GM19455 (cell line): ENCODE measurements around the gene IL4.
"Not testable (repeated sequence)": the region's sequence is repeated elsewhere in the genome, so short reads cannot be mapped to it uniquely, and the experiment has no call there.

Experiments
- ATAC-seq: cut with Tn5 transposase; IDR thresholded peaks from one replicate; pipeline ENCODE4 v1.9.1; 2021; ENCODE audit not compliant: unreplicated experiment

Gene IL4

DNA sequence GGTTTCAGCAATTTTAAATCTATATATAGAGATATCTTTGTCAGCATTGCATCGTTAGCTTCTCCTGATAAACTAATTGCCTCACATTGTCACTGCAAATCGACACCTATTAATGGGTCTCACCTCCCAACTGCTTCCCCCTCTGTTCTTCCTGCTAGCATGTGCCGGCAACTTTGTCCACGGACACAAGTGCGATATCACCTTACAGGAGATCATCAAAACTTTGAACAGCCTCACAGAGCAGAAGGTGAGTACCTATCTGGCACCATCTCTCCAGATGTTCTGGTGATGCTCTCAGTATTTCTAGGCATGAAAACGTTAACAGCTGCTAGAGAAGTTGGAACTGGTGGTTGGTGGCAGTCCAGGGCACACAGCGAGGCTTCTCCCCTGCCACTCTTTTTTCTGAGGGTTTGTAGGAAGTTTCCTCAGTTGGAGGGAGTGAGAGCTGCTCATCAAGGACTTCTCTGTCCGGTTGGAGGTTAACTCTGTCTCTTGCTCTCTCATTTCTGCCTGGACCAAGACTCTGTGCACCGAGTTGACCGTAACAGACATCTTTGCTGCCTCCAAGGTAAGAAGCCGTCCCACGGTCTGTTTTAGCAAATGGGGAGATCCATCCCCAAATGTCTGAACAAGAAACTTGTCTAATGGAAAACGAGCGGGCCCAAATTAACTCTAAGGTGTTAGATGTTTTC is at the start of gene IL4:
Gene IL4 (plus strand): TSS at position 51 of the 692 bp plus-strand sequence. CDS start 62 bp downstream, at position 113.
- ATAC-seq: no peak

DNA sequence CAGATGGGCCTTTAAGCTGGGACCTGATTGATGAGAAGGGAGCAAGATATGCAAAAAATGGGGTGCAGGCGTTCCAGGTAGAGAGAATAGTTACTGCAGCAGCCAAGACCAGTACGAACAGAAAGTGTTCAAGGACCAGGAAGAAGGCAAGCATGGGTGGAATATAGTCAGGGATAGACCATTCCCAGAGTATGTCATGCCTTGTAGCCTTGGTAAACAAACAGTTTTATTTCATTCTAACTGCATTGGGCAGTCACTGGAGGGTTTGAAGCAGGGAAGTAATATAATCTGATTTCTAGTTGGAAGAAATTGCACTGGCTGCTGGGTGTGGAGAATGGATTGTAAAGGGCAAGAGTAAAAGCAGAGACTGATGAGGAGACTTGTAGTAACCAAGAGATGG is 46.3 kb upstream of the IL4 start:
- no peak for ATAC-seq

DNA sequence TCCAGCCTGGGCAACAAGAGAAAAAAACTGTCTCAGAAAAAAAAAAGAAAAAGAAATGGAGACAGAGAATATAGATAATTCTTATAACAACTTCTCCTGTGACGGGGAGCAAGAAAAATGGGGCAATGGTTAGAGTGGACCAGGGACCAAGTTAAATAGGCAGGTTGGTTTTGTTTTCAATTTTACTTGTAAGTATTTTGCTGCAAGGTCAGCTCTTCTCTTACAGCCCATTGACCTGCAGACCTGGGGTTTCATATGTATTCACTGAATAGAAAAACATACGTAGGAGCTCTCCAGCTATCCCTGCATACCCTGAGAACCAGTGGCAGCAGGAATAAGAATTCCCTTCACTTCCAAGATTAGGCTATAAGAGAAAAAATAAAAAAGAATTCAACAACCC is 45.0 kb upstream of the IL4 start:
- ATAC-seq: no peak

DNA sequence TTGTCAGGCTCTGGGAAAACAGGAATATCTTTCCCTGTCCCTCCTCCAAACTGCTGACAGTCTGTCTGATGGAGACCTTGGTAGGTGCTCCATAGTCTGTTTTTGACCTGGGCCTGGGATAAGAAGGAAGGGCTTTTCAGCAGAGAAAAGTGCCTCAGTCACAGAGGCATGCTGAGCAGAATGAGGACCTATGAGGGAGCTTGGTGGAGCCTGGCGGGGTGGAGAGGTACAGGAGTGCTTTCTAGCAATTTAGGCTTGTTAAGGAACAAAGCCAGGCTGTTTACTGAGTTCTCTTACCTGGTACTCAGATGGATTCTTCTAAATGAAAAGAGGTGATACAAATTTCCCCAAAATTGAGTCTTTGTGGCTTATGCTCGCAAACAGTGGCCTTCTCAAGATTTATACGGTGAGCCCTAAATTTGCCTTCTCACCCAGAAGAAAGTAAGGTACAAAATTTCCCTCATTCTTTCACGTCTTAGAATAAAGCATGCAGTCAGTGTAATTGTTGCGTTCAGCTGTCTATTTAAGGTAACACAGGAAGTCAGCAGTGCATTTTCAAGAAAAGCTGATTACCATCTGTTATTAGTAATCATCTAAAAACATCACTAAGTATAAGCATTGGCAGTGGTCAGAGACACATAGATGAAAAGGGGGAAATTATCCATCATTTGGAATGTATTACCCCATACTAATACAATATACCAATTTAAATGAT is 44.4 kb upstream of the IL4 start:
- peak; percentile 73 for ATAC-seq

DNA sequence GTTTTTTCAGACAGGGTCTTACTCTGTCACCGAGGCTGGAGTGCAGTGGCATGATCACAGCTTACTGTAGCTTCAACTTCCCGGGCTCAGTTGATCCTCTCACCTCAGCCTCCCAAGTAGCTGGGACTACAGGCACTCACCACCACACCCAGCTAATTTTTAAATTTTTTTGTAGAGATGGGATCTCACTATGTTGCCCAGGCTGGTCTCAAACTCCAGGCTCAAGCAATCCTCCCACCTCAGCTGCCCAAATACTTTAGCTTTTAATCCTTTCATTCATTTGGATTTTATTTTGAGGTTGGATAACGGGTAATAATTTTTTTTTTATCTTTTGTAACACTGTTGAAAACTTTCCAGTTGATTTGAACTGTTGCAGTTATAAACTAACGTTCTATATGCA is 40.2 kb upstream of the IL4 start:
- ATAC-seq: not testable (repeated sequence)

DNA sequence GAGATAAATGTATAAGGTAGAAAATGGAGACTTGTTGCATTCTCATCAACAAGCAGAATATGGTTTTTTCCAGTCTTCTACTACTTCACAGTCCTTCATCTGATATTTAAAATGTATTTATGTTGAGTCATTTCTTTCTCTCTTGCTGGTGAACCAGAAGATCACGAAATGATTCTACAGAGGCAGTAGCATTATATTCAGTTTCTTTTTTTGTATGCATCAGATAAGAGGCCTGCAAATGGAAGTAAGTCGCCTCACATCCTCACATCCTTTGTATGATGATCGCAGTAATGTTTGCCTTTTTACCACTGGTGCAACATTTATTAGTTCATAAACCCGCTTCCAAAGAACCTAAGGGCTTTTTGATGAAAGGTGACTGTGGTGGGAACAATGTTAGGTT is 37.9 kb upstream of the IL4 start:
- ATAC-seq: peak; percentile 45

DNA sequence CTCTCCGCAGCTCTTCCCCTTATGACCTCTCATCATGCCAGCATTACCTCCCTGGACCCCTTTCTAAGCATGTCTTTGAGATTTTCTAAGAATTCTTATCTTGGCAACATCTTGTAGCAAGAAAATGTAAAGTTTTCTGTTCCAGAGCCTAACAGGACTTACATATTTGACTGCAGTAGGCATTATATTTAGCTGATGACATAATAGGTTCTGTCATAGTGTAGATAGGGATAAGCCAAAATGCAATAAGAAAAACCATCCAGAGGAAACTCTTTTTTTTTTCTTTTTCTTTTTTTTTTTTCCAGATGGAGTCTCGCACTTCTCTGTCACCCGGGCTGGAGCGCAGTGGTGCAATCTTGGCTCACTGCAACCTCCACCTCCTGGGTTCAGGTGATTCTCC is 36.5 kb upstream of the IL4 start:
- ATAC-seq: no peak

DNA sequence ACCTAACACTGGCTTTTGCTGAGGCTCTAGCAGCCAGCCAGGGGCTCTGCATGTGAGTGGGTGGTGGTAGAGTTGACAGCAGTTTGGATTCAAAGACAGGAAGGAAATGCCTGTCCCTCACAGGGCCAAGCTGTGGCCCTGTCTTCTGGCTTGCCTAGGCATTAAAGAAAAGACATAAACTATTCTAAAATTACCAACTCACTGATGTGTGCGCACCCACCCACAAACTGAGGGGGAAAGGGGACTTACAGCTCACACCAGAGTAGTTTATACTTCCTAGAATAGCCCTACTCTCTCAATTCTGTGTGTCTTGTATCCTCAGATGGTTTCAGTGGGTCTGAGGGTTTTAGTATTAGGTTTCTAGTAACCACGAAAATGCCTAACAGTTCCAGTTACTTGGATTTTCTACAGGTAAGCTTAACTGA is 34.1 kb upstream of the IL4 start:
- ATAC-seq: peak; percentile 65

DNA sequence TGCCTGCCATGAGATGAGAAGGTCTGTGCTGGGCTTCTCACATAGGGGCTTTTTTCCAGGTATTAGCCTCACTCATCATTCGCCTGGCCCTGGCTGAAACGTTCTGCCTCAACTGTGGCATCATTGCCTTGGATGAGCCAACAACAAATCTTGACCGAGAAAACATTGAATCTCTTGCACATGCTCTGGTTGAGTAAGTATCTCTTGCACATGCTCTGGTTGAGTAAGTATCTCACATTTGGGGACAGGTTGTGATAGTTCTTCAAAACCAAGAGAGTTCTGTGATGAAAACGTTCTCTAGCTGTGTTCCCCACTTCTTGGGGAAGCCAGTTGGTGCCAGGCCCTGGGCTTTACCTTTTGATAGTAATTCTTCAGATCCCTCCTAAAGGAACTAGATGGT is 33.2 kb upstream of the IL4 start:
- no peak for ATAC-seq

DNA sequence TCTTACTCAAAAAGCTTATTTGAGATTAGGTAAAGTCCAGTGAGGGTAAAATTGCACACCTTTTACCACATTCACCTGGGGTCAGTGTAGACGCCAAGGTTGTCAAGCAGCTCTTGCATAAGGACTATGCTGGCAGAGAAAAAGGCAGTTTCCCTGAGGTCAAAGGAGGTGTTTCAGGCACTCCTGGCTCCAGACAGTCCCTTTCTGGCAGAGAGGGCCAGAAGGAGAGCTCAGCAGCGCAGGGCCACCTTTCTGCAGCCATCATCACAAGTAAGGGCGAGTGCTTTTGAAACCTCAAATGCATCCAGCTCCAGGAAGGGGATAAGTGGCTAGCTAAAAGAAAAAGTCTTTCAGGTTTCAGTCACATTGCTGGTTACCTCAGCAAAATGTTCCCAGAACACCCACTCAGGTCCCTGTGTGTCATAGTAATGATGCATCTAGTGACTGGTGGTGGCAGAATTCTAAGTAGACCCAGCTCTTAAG is 32.5 kb upstream of the IL4 start:
- peak; percentile 49 for ATAC-seq

DNA sequence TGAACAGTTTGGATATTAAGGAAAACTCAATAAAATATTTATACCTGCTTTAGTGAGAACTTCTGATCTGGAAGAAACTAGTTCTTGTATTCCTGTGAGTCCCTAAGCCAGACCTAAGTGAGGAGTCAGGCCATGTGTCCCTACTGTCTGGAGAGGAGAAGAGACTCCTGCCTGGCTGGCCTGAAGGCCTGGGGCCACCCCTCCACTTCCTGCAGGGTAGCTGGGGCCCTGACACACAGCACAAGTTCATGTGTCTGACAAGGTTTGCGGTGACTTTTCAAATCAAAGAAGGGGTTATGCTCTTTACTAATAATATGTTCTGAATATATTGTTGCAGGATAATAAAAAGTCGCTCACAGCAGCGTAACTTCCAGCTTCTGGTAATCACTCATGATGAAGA is 31.9 kb upstream of the IL4 start:
- ATAC-seq: no peak

DNA sequence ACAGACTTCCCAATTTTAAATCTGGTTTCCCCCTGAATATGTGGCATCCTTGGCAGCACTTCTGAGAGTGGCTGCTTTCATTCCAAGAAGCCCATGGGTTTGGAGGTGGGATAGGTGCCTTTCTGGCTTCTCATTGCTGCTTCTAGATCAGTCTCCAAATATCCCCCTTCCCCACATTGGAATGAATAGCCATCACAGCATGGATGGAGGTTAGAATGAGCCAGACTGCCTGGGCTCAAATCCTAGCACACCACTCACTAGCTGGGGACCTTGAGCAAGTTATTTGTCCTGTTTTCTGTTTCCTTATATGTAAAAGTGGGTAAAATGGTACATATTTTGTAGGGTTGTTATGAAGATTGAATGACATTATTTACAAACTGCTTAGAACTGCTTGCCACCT is 29.6 kb upstream of the IL4 start:
- no peak for ATAC-seq

DNA sequence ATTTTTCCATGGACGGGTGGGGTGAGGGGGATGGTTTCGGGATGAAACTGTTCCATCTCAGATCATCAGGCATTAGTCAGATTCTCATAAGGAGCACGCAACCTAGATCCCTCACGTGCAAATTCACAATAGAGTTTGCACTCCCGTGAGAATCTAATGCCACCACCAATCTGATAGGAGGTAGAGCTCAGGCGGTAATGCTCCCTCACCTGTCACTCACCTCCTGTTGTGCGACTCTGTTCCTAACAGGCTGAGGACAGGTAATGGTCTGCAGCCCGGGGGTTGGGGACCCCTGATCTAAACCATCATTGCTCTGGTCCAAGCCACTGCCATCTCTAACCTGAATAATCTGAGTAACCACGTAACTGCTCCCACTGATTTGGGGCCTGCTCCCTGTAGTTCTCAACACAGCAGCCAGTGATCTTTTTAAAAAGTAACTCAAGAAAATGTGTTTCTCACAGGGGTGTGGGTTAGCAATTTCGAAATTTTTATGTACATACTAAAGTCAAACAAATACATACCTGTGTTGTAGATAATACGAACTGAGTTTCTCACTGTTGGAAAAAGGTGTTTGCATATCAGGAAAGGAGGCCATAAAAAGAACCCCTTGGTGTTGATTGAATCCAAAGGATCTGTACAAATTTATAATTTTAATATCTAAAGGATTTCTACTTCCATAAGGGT is 27.1 kb upstream of the IL4 start:
- no peak for ATAC-seq

DNA sequence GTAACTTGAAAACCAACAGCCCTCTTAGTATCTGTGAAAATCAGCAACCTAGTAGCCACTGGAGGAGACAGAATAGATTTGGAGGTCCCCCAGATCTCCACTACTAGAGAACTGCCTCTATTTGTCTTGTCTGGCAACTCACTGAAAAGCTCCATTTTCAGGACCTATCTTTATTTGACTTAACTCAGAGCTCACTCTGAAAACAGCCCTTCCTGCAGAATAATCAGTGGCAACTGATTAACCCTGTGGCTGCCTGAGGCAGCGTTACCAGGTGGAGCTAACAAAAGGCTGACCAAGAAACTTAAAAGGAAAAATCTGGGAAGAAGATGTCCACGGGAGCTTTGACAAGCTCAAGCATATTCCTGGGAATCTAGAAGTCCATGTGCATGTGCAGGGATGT is 26.3 kb upstream of the IL4 start:
- no peak for ATAC-seq

DNA sequence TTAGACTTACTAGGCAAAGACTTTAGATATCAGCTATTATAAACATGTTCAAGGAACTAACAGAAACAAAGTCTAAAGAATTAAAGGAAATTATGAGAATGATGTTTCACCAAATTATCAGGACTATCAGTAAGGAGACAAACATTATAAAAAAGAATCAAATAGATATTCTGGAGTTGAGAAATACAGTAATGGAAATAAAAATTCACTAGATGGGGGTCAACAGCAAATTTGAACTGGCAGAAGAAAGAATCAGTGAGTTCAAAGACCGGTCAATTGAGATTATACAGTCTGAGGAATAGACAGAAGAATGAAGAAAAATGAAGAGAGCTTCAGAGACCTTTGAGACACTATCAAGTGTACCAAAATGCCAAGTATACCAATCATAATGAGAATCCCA is 25.4 kb upstream of the IL4 start:
- no peak for ATAC-seq

DNA sequence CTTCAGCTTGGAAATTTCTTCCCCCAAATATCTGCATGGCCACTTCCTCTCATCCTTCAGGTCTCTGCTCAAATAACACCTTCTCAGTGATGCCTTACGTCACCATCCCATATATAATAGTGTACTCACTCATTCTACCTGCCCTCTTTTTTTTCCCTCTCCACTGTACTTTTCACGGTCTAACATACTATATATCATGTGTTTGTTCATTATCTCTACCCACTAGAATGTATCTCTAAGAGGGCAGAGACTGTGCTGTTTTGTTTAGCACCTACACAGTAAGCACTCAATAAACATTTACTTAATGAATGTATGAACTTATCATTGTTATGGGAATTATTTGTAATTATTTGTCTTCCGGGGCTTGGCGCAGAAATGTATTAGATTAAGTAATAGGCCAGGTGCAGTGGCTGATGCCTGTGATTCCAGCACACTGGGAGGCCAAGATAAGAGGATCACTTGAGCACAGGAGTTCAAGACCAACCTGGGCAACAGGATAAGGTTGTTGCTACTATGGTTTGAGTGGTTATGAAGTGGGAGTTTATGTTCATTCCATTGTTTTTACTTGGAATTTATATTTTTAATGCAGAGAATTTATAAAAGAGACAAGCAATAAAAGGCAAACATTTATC is 21.8 kb upstream of the IL4 start:
- no peak for ATAC-seq

DNA sequence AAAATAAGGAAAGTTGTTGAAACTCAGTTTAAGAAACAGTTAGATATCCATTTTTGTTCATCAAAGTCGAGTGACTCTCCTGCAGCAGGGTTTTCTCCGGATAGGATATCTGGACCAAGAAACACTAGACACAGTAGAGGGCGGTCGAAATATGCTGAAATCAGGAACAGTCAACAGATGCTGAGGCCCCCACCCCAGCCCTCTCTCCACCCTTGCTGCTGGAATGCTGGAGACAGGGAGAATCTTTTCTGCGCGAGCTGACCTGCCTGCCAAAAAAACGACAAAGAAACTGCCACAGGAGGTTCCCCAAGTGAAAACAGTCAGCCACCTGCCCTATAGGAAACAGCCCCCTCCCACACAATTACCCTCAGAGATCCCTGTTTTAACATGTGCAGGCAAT is 20.1 kb upstream of the IL4 start:
- ATAC-seq: no peak

DNA sequence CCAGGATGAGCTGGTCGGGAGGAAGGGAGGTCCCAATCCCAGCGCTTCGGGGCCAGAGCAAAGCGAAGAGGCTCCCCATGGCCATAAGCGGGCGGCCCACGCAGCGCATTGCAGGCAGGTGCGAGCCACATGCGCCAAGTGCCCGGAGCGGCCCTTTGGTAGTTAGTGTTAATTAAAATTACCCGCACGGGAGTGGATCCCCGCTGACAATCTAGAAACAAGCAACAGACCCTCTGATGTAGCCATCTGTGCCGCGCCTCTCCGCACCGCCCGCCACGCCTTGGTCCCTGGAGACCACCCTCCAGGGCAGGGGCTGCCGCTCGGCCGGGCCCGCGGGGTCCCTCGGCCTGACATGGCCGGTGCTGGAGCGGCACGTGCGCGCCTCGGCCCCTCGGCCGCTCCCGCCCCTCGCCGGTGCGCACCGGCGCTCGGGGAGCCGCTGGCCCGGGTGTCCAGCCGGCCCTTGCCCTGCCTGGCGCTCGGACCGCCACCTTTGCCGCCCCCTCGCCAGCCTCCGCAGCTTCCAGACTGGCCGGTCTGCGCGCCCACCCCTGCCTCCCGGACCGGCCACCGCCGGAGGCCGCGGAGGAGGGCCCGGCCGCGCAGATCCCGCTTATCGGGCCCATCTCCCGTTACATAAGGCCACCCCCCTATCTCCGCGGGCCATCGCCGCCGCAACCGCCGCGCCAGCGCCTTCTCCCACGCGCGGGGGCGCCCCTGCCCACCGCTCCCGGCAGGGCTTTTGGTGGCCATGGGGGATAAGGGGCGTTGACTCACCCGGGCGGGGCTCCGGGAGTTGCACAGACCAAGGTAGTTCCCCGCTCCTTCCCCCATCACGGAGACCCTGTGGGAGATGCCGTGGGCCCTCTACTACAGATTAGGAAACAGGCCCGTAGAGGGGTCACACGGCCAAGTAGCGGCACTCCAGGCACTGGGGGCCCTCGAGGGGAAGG is 17.7 kb upstream of the IL4 start:
- ATAC-seq: no peak

DNA sequence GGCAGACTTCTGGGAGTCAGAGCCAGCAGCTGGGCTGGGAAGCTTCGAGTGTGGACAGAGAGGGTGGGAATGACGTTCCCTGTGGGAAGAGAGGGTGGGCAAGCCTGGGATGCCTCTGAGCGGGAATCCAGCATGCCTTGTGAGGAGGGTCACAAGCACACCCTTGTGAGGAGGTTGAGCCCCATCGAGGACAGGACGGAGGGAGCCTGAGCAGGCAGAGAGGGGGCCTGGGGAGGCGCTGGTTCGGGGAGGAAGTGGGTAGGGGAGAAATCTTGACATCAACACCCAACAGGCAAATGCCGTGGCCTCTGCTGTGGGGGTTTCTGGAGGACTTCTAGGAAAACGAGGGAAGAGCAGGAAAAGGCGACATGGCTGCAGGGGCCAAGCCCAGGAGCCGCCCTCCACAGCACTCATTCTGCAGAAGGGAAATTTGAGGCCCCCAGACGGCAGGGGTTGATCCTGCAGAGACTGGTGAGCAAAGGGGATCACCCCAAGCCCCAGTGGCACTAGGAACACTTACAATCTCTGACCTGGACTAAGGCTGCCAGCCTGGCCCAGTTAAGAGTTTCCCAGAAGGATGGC is 16.9 kb upstream of the IL4 start:
- ATAC-seq: no peak
